Effector memory CD8-positive, alpha-beta T cell (primary cell): Measurements from ENCODE around the gene DYNLRB2.

Experiments
- ATAC-seq: fragments of 150-1000 bp; cut with Tn5 transposase; replicated peaks from 2 replicates; pipeline ENCODE4 v1.10.0; 2021; ENCODE audit warnings: mild to moderate bottlenecking, moderate library complexity
- DNase-seq, 3 experiments: peaks; one replicate each; pipeline ENCODE4 v3.0.0; 2021
- H3K27ac Mint-ChIP-seq, 2 donors: one replicate each; pipeline ENCODE4 v1.8.0; 2022; ENCODE audit warnings: mild to moderate bottlenecking in 2 of 2, mixed read lengths in 2 of 2, moderate library complexity in 2 of 2
- H3K27me3 Mint-ChIP-seq, 2 donors: one replicate each; pipeline ENCODE4 v1.8.0; 2022; ENCODE audit warnings: mixed read lengths in 2 of 2
- H3K36me3 Mint-ChIP-seq: one replicate; pipeline ENCODE4 v1.8.0; 2022; ENCODE audit warnings: mild to moderate bottlenecking, moderate library complexity, mixed read lengths; ENCODE audit not compliant: insufficient read depth
- H3K4me1 Mint-ChIP-seq, 2 donors: one replicate each; pipeline ENCODE4 v1.8.0; 2022; ENCODE audit warnings: low read depth in 2 of 2, mixed read lengths in 2 of 2
- H3K4me3 Mint-ChIP-seq, 2 donors: one replicate each; pipeline ENCODE4 v1.8.0; 2022; ENCODE audit warnings: mild to moderate bottlenecking in 2 of 2, mixed read lengths in 2 of 2, moderate library complexity in 2 of 2
- H3K9me3 Mint-ChIP-seq, 2 donors: one replicate each; pipeline ENCODE4 v1.8.0; 2022; ENCODE audit warnings: mixed read lengths in 2 of 2

DYNLRB2 gene

GRCh38 chr16:80526418-80527061, 14.3 kb upstream of the DYNLRB2 start:
- Mint-ChIP-seq H3K36me3 (no peaks in the 10 kb centered on the region), H3K27ac (no peak overlapping the region), H3K4me1 (no peaks in the 10 kb centered on the region), H3K27me3 (no peaks in the 10 kb centered on the region), H3K4me3 (no peak overlapping the region), H3K9me3 (no peaks in the 10 kb centered on the region)
- ATAC-seq = peak; percentile 79
- peak; percentile 53 to 59 (median 56) for DNase-seq

GRCh38 chr16:80527297-80527696, 13.5 kb upstream of the DYNLRB2 start:
- ATAC-seq (peak; percentile 44), DNase-seq (peak; percentile 4 to 16 (median 11))
- H3K4me1 Mint-ChIP-seq = no peaks in the 10 kb centered on the region
- H3K27ac Mint-ChIP-seq = no peak overlapping the region
- no peaks in the 10 kb centered on the region for H3K36me3 Mint-ChIP-seq
- H3K9me3 Mint-ChIP-seq = no peaks in the 10 kb centered on the region
- H3K4me3 Mint-ChIP-seq = no peak overlapping the region
- no peaks in the 10 kb centered on the region for H3K27me3 Mint-ChIP-seq

- no peak for ATAC-seq
- Mint-ChIP-seq H3K4me1 (no peaks in the 10 kb centered on the region), H3K36me3 (no peaks in the 10 kb centered on the region), H3K4me3 (no peak overlapping the region), H3K27me3 (peaks cover 6 to 10% of the 10 kb centered on the region in 2 donors), H3K27ac (no peak overlapping the region), H3K9me3 (no peaks in the 10 kb centered on the region)
- DNase-seq = no peak
Measured at GRCh38 chr16:80530479-80530878, 10.3 kb upstream of the DYNLRB2 start.

- no peak overlapping the region for H3K4me3 Mint-ChIP-seq
- no peak for DNase-seq
- ATAC-seq = no peak
- H3K36me3 Mint-ChIP-seq = peaks cover 8% of the 10 kb centered on the region
- H3K27me3 Mint-ChIP-seq = peaks cover 10 to 11% of the 10 kb centered on the region in 2 donors
- H3K4me1 Mint-ChIP-seq = peaks cover 13 to 14% of the 10 kb centered on the region in 2 donors
- H3K27ac Mint-ChIP-seq = no peak overlapping the region
- peaks cover 0 to 2% of the 10 kb centered on the region in 2 donors for H3K9me3 Mint-ChIP-seq
Measured at GRCh38 chr16:80536238-80536637, 4.6 kb upstream of the DYNLRB2 start.

DNA sequence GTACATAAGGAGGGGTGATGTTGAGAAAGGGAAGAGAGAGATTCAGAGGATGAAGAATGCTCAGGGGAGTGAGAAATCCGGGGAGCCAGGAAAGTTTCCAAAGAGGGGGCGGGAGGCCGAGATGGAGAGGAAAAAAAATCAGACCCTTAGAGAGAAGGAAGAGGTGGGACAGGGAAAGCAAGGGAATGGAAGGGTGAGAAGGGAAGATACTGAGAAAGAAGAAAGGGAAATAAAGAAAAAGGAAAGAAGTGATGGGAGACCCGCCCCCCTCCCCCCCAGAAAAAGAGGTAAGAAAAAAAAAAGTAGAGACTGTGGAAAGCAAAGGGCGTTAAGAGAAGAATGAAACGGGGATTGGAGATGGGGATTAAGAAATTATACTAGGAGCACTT, 507 bp downstream of the DYNLRB2 start:
- peaks cover 12% of the 10 kb centered on the region for H3K36me3 Mint-ChIP-seq
- peaks cover 15 to 18% of the 10 kb centered on the region in 2 donors for H3K4me1 Mint-ChIP-seq
- peaks cover 0 to 2% of the 10 kb centered on the region in 2 donors for H3K9me3 Mint-ChIP-seq
- DNase-seq = no peak
- H3K4me3 Mint-ChIP-seq = peak overlapping the region; percentile 92 to 99
- no peak for ATAC-seq
- H3K27me3 Mint-ChIP-seq = no peaks in the 10 kb centered on the region
- peak overlapping the region; percentile 99 to 100 for H3K27ac Mint-ChIP-seq

DNA sequence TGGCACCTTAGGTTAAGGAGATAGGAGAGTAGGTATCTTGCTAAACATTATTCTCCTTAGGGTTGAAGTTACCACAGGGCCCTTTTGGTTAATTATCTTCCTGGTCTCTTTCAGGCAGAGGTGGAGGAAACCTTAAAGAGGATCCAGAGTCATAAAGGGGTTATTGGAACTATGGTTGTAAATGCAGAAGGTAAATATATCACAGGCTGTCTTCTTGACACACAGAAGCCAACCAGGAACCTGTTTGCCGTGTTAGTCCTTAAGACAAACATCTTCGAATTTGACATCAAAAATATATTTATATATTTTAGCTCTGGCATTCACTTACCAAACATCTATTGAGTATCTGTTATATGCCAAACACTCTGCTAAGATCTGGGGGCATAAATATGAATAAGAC, 2.4 kb downstream of the DYNLRB2 start:
- ATAC-seq (no peak), DNase-seq (no peak)
- H3K4me1 Mint-ChIP-seq = peaks cover 15 to 27% of the 10 kb centered on the region in 2 donors
- H3K27ac Mint-ChIP-seq = no peak overlapping the region
- H3K9me3 Mint-ChIP-seq = peaks cover 0 to 2% of the 10 kb centered on the region in 2 donors
- peaks cover 12% of the 10 kb centered on the region for H3K36me3 Mint-ChIP-seq
- H3K27me3 Mint-ChIP-seq = no peaks in the 10 kb centered on the region
- no peak overlapping the region for H3K4me3 Mint-ChIP-seq

DNA sequence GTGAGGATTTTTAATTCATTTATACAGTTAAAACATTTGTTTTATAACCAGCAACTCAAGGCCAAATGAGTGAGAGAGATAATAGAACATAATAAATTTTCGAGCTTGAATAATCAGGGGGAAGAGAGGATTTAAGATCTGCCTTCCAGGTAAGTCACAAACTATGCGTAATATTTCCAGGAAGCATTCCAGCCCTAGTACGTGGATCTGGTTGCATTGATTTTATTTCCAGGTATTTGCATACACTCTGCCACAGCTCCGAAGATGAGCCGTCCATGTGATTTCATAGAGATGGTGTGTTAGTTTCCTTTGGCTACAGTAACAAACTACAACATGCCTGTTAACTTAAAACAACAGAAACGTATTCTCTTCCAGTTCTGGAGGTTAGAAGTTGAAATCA, 3.5 kb downstream of the DYNLRB2 start:
- Mint-ChIP-seq H3K27me3 (no peaks in the 10 kb centered on the region), H3K4me1 (peaks cover 15 to 27% of the 10 kb centered on the region in 2 donors), H3K36me3 (peaks cover 12% of the 10 kb centered on the region), H3K9me3 (peaks cover 0 to 2% of the 10 kb centered on the region in 2 donors), H3K4me3 (no peak overlapping the region), H3K27ac (no peak overlapping the region)
- no peak for ATAC-seq
- DNase-seq = no peak

DNA sequence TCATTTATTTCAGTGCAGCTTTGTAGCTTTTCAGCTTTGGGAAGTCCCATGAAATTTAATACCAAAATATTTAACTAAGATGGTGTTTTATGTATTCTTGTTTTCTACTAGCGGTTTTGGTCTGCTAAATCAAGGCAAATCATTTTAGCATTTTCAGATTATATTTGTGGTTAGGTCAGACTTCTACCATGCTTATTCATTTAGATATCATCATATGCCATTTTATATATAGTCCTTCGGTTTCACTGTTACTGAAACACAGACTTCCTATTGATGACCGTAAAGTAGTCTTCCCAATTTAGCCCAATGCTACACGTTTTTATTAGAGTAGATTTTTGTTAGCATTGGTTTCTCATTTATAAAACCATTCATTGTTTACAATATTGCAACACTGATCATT, 5.5 kb downstream of the DYNLRB2 start:
- DNase-seq = no peak
- Mint-ChIP-seq H3K27me3 (no peaks in the 10 kb centered on the region), H3K9me3 (no peaks in the 10 kb centered on the region), H3K36me3 (peaks cover 3% of the 10 kb centered on the region), H3K4me1 (peaks cover 2 to 13% of the 10 kb centered on the region in 2 donors), H3K4me3 (no peak overlapping the region), H3K27ac (no peak overlapping the region)
- no peak for ATAC-seq

GRCh38 chr16:80547145-80547544, 6.4 kb downstream of the DYNLRB2 start:
- DNase-seq (no peak), ATAC-seq (no peak)
- no peaks in the 10 kb centered on the region for H3K36me3 Mint-ChIP-seq
- H3K27me3 Mint-ChIP-seq = no peaks in the 10 kb centered on the region
- no peak overlapping the region for H3K27ac Mint-ChIP-seq
- H3K9me3 Mint-ChIP-seq = no peaks in the 10 kb centered on the region
- no peak overlapping the region for H3K4me3 Mint-ChIP-seq
- H3K4me1 Mint-ChIP-seq = peaks cover 0 to 8% of the 10 kb centered on the region in 2 donors

GRCh38 chr16:80552277-80552676, 11.5 kb downstream of the DYNLRB2 start:
- Mint-ChIP-seq H3K9me3 (no peaks in the 10 kb centered on the region), H3K27me3 (no peaks in the 10 kb centered on the region), H3K27ac (no peak overlapping the region), H3K36me3 (no peaks in the 10 kb centered on the region), H3K4me3 (no peak overlapping the region), H3K4me1 (peaks cover 9 to 10% of the 10 kb centered on the region in 2 donors)
- DNase-seq (no peak), ATAC-seq (no peak)

DNA sequence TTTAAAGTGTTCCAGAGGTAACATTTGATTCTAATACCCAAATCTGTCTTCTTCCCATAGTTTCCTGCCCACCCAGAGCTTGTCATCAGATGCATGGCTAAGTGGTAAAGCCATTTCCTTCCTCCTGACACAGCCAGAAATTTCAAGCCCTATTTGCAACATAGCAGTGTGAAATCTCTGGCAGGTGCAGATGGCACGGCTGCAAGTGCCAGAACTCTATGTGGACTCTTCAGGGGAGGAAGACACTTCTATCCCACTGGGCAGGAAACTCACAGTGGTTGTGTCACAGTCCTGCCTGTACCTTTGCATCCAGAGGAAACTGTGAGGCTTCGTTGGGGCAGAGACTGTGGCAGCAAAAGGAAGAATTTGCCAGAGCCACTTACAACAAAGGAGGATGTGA, 13.2 kb downstream of the DYNLRB2 start:
- no peak overlapping the region for H3K4me3 Mint-ChIP-seq

GRCh38 chr16:80556481-80556880, 15.7 kb downstream of the DYNLRB2 start:
- H3K4me3 Mint-ChIP-seq = no peak overlapping the region
- H3K27ac Mint-ChIP-seq = no peak overlapping the region
- no peak for ATAC-seq

More for the DNA sequence above, 13.2 kb downstream of the DYNLRB2 start:
- Mint-ChIP-seq H3K27ac (no peak overlapping the region), H3K4me1 (peaks cover 9 to 10% of the 10 kb centered on the region in 2 donors), H3K9me3 (no peaks in the 10 kb centered on the region), H3K36me3 (no peaks in the 10 kb centered on the region), H3K27me3 (no peaks in the 10 kb centered on the region)
- no peak for ATAC-seq
- DNase-seq = no peak

DNA sequence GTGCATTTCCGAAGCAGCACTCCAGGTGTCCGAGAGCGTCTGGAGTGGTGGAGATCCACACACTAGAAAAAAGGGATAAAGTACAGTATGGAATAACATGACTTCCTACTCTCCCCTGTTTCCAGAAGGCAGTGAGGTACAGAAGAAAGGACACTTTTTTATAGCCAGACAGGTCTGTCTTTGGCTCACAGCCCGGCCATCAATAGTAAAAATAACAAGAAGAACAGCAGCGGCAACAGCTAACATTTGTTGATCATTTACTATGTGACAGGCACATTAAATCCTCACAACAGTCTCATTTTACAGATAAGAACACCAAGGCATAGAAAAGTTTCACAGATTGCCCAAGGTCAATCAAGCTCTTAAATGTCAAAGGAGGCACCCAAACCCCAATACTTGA, 16.2 kb downstream of the DYNLRB2 start:
- peaks cover 9 to 10% of the 10 kb centered on the region in 2 donors for H3K4me1 Mint-ChIP-seq
- H3K27ac Mint-ChIP-seq = no peak overlapping the region
- ATAC-seq = no peak
- DNase-seq = no peak
- H3K4me3 Mint-ChIP-seq = no peak overlapping the region
- H3K27me3 Mint-ChIP-seq = peaks cover 0 to 21% of the 10 kb centered on the region in 2 donors
- no peaks in the 10 kb centered on the region for H3K36me3 Mint-ChIP-seq
- no peaks in the 10 kb centered on the region for H3K9me3 Mint-ChIP-seq

More at GRCh38 chr16:80556481-80556880, 15.7 kb downstream of the DYNLRB2 start:
- peaks cover 0 to 16% of the 10 kb centered on the region in 2 donors for H3K27me3 Mint-ChIP-seq
- no peaks in the 10 kb centered on the region for H3K36me3 Mint-ChIP-seq
- H3K9me3 Mint-ChIP-seq = no peaks in the 10 kb centered on the region
- peaks cover 9 to 10% of the 10 kb centered on the region in 2 donors for H3K4me1 Mint-ChIP-seq
- no peak for DNase-seq

DNA sequence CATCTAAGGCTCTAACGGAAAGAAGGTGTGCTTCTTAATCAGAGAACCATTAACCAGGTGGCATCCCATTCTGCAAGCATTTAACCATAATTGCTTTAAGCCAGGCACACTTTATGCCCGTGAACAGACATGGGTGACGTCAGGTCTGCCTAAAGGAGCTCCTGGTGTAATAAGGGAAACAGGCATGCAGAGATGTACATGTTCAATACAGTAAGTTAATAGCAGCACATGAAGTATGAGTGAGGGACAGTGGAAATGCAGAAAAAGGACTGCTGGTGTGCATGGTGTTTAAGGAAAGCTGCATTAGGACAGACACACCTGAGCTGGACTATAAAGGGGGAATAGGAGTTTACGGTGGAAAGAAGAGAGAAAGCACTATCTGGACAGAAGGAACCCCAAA, 18.6 kb downstream of the DYNLRB2 start:
- no peak for ATAC-seq
- peaks cover 0 to 37% of the 10 kb centered on the region in 2 donors for H3K27me3 Mint-ChIP-seq

More for the DNA sequence above, 18.6 kb downstream of the DYNLRB2 start:
- Mint-ChIP-seq H3K27ac (no peak overlapping the region), H3K9me3 (no peaks in the 10 kb centered on the region), H3K4me3 (no peak overlapping the region), H3K4me1 (peaks cover 5 to 6% of the 10 kb centered on the region in 2 donors), H3K36me3 (no peaks in the 10 kb centered on the region)
- DNase-seq = no peak
